Activated CD4-positive, alpha-beta T cell treated with anti-CD3 and anti-CD28 coated beads for 4 hours (primary cell): Measurements from ENCODE around the gene RPS23.
A peak's percentile ranks its signal among the peaks of the same experiment; 100 is the strongest.

Experiments used
- DNase-seq, 2 donors: peaks; one replicate each; pipeline ENCODE4 v3.0.0-alpha.2; 2020

RPS23 gene

DNA sequence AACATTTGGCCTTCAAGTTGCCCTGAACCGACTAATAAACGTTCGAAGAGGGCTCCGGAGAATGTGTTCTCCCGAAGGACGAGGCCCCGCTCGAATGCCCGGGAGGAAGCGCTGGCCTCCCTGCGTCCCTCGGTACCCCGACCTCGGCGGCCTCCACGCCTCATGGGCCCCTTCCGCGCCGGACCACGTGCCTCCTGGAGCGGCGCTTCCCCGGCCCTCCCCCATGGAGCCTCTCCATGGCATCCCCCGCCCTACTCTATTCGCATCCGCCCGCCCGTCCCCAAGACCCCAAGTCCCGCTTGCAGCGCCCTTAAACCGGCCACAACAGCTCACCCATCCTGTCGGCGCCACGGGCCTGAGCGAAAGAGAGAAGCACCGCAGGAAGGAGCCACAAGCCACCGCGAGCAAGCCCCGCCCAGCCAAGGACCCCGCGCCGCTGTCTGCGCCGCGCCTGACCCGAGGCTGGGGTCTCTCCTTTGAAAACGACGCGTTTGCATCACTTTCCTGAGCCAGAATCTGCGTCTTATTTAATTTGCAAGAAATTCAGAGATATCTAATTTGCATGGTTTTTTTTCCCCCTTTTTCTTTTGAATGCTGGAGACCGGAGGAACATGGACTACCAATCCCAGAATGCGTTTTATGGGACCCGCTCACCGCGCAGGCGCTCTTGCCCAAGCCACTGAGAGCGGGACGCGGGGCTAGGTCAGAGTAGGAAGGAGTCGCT, at the start of gene RPS23:
TSS of gene RPS23 (minus strand) at position 368 of the 724 bp plus-strand sequence. CDS start at position 337, 31 bp downstream.
- DNase-seq, result peak; percentile 86 to 89

GRCh38 chr5:82327941-82328340, 49.8 kb upstream of the RPS23 start:
- no peak for DNase-seq

DNA sequence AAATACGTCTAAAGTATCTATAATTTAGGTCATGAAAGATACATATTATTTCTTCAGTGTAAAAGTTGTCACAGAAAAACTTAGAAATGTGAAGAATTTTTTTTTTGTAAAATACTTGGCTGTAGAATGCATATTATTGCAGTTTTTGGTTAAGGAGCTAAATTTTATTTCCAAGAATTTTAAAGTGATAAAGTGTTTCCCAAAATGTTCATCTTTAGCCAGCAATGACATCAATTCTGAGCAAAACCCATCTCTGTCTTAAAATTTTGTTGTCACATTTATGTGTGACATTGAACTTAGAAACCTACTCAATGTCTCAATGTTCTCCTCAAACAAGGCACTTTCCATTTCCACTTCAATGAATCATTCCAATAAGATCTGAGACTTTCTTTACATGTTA, 47.8 kb upstream of the RPS23 start:
- no peak for DNase-seq

GRCh38 chr5:82325155-82325554, 47.0 kb upstream of the RPS23 start:
- no peak for DNase-seq

DNA sequence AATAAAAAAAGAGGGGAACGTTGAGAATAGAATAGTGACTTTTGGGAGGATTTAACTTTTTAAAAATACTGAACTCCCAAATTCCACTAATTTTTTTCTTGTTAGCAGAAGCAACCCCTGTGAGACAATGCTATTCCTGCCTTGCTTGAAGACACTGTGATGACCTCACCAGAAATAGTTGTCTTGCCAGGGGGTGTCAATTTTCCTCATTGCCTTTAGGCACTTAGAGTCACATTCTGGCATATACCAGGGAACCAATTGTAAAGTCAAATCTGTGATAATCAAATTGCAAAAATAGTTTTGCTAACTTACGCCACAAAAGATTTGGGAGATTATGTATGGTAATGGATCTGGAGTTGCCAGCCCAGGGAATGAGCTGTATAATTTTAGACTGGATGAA, 42.8 kb upstream of the RPS23 start:
- DNase-seq, result no peak

DNA sequence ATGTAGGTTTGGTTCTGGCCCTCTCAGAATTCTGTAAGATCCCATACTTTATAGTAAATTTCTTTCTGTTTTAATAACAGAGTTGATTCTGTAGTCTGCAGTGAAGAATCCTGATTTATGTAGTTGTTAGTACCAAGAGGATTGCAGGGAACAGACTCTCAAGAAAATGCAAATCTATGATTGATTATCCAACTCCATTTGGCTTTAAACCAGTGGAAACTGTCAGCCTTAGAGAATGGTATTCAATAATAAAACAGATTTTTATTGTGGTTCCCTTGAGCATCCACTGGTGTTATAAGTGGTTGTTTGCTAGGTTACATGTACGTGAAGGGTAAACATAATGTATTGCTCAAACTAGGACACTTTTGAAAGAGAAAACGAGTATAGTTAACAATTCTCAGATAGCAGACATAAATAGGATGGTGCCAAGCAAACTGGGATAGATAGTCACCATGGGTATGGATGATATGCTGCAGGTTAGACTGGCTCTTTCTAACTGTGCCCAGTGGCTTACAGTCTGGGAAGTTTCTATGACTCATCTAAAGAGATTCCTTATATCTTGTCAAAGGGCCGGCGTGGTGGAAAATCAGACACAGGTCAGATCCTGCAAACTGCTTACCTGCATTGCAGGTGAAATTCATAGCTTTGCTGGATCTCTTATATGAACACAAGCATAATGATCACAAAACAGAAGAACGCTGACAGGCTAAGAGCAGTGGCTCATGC, 41.7 kb upstream of the RPS23 start:
- DNase-seq, result no peak

GRCh38 chr5:82319192-82319591, 41.0 kb upstream of the RPS23 start:
- no peak for DNase-seq

DNA sequence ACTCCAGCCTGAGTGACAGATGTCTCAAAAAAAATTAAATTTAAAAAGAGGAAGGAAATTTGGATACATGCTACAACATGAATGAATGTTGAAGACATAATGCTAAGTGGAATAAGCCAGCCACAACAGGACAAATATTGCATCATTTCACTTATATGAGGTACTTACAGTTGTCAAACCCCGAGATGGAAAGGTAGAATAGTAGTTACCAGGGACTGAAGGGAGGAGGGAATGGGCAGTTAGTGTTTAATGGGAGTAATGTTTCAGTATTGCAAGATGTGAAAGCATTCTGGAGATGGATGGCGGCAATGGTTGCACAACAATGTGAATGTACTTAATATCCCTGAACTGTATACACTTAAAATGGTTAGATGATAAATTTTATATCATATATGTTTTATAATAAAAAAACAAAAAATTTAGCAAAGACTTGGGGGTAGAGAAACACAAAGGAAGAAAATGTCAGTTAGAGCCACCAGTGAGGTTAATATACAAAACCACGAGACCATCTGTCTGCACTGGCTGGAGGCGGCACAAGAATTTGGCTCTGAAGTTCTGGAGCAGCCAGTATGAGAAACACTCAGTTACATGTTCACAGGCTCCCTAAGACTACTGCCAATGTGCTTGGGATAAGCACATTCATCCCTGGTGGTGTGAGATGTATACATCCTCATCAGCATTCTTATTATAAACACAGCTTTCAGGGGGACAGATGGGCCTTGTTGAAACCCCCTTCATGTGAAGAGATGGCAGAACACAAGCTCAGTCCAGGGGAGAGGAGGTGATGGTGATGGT, 37.0 kb upstream of the RPS23 start:
- DNase-seq, result no peak

GRCh38 chr5:82313016-82313415, 34.9 kb upstream of the RPS23 start:
- DNase-seq, result no peak

DNA sequence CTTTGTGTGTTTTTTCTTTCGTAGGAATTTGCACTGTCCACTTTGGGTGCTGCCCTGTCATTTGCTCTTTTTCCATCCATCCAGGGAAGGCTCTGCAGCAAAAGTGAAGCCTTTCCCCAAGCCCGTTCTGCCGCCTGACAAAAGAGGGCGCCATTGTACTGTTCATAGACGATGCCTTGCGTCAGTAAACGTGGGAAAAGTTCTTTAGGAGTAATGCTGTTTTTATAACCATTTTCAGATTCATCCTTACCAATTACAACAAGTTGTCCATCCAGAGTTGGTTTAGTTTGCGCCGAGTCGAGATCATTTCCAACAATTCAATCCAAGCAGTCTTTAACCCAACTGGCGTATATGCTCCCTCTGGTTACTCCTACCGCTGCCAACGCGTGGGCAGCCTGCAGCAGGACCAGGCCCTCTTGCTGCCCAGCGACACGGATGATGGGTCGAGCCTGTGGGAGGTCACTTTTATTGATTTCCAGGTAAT, 34.3 kb upstream of the RPS23 start:
- peak in 1 of 2 donors; percentile 13 for DNase-seq

DNA sequence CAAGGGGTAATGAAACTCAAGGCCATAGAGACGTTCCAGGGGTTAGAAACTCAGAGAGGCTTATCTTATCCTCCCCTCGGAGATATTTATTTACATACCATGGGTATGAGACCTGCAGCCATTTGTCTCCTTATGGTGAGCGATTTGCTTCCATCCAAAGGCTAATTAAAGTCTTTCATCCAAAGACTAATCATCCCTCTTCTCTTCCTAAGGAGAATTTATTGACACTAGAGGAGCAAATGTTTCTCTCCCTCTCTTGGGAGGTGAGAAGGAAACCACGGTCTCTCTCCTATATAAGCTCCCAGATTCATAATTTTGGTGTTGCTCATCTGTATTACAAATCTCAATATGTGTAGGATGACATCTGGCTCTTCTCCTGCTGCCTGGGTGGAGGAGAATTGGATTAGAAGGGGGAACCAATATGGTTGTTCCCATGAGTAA, 31.0 kb upstream of the RPS23 start:
- no peak for DNase-seq

GRCh38 chr5:82308416-82308815, 30.3 kb upstream of the RPS23 start:
- DNase-seq, result no peak

DNA sequence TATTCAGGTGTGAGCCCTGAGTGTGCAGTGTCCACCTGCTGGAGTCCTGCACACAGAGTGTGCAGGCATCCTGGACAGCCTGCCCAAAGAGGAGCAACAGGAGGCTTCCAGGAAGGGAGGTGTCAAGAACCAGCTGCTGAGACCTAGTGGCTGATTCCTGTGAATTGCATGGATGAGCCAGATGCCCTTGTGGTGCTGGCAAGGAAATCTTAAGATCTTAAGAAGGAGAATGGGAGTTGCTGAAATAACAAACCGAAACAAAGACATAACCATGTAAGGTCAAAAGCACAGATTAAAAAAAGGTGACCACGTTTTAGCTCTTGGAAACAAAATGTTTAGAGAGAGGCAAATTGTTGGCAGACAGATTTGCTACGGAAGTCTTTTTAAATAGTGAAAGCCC, 29.3 kb upstream of the RPS23 start:
- DNase-seq, result no peak

- no peak for DNase-seq
Observed at GRCh38 chr5:82306151-82306550, 28.0 kb upstream of the RPS23 start.

DNA sequence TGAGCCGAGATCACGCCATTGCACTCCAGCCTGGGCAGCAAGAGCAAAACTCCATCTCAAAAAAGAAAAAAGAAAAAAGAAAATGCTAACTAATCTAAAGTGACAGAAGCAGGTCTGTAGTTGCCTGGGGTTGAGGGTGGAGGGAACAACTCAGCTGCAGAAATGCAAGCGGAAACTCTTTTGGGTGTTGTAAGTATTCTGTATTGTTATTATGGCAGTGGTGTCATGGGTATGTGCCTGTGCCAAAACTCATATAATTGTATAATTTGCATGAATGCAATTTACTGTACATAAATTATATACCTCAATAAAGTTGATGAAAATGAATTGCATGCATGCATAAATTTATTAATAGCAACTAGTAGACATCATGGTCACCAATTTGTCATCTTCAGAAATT, 23.0 kb upstream of the RPS23 start:
- DNase-seq, result no peak

DNA sequence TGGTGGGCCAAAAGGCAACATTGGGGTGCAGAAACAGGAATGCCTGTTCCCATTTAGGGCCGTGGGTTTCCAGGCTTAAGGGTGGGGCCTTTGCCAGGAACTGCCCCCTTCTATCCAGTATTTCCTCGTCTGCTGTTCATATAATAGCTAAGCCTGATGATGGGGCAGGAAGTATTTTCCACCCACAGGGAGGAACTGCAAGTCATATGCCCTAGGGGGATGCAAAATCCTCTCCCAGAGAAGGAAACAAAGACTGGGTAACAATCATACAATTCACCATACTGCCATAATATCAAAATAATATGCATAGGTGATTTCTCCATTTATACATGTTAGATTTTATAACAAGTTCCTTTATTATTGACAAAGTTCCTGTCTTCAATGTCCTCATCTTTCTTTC, 20.5 kb upstream of the RPS23 start:
- no peak for DNase-seq

GRCh38 chr5:82297711-82298110, 19.6 kb upstream of the RPS23 start:
- DNase-seq, result no peak

DNA sequence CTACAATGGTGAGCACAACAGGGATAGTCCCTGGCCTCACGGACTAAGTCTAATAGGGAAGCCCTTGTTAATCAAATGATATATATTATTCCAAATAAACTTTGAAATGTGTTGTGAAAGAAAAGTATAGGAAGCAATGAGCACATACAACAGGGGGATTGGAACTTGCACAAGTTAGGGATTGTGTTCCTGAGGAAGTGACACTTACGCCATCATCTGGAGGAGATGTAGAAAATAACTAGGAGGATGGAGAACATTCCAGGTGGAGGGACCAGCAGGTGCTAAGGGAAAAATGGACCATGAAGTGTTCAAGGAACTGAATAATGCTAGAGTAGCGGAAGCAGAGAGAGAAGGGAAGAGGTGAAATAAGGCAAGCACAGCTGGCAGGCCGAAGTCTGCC, 18.8 kb upstream of the RPS23 start:
- no peak for DNase-seq

GRCh38 chr5:82295959-82296531, 17.9 kb upstream of the RPS23 start:
- DNase-seq, result no peak

GRCh38 chr5:82295144-82295543, 17.0 kb upstream of the RPS23 start:
- DNase-seq, result no peak

- no peak for DNase-seq
Observed at GRCh38 chr5:82291420-82291819, 13.3 kb upstream of the RPS23 start.

- no peak for DNase-seq
Observed at GRCh38 chr5:82290908-82291307, 12.8 kb upstream of the RPS23 start.

GRCh38 chr5:82290005-82290404, 11.9 kb upstream of the RPS23 start:
- DNase-seq, result no peak
